Activated CD4-positive, CD25-positive, alpha-beta regulatory T cell treated with anti-CD3 and anti-CD28 coated beads, Interleukin-2, amount 50 U/mL, for 24 hours (primary cell): Measurements from ENCODE around the gene IGF1R.

ENCODE experiments used
- ATAC-seq, 2 donors: fragments of 150-1000 bp; cut with Tn5 transposase; one replicate each; pipeline ENCODE4 v1.10.0; 2021; ENCODE audit warnings: mild to moderate bottlenecking in 1 of 2, moderate library complexity in 1 of 2

IGF1R gene

DNA sequence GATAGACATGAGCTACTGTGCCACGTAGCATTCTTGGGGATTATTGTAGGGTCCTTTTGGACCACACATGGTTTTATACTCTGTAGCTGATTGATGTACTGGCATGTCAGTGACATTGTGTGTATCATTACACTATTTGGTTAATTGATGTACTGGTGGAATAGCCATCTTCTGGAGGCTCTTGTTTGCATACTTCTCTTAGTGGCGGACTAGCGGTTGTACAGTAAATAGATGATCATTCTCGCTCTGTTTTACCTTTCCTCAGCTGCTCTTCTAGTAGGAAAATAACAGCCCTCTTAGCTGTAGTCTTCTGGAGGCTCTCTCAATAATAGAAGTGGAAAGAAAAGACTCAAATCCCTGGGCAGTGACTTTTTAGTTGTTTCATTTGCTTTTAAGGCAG lies 24.8 kb downstream of the IGF1R start:
- no peak for ATAC-seq

DNA sequence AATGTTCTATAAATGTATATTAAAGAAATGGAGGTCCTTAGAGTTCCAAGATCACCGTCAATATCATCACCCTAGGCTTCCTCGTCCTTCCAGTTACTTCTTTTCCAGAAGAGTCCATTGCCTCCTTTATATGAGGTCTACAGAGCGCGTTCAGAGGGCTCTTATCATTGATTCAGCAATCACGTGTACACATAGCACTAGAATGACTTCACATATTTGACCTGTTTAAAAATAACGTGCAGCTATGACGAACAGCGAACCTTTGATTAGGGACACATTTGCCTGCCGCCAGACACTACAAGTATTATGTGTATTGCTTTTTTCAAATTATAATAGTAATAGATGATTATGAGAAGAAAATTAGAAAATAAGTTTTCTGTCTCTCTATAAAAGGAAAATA lies 26.0 kb downstream of the IGF1R start:
- ATAC-seq = no peak

DNA sequence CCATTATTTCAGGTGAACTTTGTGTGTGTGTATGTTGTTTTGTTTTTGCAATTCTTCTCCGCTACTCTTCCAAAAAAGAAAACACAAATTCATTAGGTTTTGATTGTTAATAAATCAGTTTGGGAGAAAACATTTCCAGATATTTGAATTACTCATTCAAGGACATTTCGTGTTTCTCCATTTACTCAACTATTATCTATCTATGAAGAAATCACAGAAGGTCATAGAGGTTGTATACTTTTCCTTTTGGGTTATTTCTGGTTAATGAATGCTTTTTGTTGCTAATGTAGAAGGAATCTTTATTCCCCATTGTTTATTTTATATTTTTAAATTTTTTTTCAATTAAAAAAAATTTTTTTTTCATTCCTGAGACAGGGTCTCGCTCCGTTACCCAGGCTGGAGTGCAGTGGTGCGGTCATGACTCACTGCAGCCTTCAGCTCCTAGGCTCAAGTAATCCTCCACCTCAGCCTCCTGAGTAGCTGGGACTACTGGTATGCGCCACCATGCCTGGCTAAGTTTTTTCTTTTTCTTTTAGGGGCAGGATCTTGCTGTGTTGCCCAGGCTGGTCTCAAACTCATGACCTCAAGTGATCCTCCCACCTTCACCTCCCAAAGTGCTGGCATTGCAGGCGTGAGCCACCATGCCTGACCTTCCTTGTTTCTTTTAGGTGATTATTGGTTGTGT lies 28.4 kb downstream of the IGF1R start:
- ATAC-seq = no peak

DNA sequence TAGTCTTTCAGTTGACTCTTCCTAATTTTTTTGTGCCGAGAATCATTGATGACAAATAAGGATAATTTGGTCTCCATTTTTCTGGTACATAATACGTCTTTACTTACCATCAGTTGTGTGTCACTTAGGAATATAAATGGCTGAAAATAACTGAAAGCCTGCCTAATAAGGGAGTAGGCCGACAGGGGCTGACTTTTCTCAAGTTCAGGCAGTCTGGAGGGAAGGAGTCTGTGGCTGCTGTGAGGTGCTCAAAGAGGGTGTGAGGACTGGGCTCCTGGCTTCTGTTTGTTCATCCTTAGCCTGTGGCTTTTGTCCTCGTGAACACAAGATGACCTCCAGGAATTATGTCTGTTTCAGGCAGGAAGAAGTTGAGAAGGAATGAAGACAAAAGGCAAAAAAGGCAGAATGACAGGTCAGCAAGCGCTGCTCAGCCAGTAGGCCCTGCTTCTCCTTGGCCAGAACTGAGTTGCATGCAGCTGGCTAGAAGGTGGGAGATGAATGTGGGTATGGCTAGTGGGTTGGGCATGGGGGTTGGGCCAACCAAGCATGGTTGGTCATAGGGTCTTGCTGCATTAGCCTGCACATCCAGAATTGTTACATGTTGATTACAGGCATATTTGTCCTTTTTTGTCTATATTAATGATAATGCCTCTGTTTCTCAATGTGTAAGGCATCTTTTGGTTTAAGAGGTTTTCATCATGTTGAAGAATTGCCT lies 29.2 kb downstream of the IGF1R start:
- no peak for ATAC-seq

DNA sequence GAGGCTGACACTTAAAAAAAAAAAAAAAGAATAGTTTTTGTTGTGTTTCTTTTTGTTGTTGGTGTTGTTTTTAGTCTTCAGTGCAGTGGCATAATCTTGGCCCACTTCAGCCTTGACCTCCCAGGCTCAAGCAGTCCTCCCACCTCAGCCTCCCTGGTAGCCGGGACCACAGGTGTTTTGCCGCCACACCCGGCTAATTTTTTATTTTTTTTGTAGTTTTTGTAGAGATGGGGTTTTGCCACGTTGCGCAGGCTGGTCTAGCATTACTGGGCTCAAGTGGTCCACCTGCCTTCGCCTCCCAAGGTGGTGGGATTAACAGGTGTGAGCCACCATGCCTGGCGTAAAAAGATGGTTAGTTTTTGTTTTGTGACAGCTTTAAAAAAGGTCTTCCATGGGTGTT lies 30.1 kb downstream of the IGF1R start:
- ATAC-seq = no peak

DNA sequence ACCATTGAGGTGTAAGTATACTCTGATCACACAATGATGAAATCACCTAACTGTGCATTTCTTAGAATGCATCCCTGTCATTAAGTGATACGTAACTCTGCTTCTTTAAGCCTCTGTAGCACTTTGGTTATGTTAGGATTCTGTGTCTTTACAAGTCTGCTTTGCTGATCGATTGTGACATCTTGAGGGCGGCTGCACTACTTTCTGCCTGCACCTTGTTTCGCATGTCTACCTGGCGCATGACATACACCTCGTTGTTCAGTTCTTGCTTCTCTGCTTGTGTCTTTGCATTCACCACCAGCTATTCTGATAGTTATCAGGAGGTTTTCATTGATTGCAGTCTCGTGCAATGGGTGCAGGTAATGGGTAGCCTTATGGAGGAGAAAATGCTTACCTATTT lies 32.7 kb downstream of the IGF1R start:
- ATAC-seq = no peak

DNA sequence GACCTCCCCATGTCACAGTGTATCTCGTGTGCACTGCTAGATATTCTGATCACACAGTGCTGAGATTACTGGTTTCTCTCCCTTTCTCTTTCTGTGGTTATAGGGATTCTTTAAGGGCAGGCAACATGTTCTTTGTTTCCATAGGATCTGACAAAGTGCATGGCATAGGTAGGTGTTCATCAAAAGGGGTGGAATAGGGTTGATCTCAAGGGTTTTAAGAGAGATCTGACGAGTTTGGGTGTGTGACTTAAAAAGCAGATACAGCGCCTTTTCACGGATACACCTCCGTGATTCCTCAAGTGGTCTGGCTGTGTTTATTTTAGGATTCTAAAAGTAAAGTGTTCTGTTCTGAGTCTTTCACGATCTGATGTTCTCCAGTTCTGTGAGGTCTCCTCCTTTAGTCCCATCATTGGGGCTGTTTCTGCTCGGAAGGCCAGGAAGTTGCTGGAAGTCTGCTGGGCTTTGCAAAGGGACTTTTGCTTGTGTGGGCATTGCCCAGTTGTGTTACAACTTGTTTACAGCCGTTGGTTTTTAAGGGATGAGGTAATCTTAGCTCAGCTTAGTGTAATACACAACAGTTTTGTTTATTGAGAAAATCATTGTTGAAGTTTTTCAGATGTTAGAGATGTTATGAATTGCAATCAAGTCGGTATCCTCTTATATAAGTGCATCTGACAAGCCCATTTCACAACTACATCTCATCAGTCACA lies 34.8 kb downstream of the IGF1R start:
- ATAC-seq = no peak

DNA sequence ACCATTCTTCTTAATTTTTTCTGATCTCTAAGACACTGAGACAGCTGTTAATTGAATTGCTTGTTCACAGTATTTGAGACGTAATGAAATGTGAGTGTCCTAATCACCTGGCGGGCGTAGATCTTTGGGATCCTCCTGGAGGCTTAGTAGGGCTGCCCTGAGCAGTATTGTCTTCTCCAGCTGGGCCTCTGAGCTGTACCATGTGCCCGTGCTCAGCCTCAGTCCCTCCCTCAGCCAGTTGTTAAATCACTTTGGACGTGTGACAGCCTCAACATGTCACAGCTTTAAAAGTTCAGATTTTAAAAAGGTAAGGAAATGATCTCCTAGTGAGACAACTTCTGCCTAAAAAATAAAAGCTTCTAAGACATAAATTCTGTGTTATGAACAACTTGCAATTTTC lies 35.5 kb downstream of the IGF1R start:
- ATAC-seq = no peak

DNA sequence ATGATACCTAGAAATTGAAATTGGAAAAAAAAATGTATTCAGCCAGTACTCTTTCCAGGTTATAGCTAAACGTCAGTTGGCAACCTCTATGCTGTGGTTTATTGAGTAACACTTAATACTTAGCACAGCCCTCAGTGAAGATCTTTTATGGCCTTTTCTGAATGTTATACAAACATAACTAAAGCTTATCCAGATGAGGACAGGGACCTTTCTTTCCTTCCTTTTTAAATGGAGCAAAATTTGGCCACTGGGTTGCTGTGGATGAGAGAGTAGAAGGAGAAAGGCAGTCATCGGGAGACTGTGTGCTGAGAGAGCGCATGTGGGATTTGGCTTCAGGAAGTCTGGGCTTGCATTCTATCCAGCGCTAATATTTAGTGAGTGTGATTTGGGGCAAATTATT lies 36.1 kb downstream of the IGF1R start:
- ATAC-seq = no peak

DNA sequence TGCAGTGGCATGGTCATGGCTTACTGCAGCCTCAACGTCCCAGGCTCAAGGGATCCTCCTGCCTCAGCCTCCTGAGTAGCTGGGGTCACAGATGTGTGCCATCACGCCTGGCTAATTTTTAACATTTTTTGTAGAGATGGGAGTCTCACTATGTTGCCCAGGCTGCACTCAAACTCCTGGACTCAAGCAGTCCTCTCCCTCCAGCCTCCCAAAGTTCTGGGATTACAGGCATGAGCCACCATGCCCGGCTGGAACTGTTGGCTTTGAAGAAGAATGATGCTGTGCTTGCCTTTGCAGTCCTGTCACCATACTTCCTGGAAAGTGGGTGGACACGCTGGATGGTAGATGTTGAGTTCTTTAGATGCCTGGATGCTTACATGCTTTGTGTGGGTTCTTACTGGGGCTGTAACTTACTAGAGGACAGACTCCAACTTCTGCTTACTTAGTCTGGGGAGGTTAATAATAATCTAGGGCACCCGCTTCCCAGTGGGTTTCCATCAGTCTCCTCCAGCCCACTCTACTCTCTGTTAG lies 36.7 kb downstream of the IGF1R start:
- ATAC-seq = no peak

DNA sequence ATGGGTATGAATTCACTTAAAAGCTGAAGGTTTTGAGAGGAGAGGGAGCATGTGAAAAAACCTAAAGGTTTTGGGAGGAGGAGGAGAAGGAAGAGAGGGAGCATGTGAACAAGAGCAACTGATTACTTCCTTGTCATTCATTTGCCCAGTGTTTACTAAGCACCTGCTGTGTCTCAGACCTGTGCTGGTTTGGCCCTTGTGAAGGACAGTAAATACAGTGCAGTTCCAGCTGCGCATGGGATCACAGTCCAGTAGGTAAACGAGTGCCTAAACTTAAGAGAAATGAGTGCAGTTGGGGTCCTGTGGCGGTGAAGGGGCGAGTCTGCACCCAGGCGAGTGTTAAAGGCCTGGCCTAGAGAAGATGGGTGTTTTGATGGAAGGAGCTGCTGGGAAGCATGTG lies 38.6 kb downstream of the IGF1R start:
- no peak for ATAC-seq

DNA sequence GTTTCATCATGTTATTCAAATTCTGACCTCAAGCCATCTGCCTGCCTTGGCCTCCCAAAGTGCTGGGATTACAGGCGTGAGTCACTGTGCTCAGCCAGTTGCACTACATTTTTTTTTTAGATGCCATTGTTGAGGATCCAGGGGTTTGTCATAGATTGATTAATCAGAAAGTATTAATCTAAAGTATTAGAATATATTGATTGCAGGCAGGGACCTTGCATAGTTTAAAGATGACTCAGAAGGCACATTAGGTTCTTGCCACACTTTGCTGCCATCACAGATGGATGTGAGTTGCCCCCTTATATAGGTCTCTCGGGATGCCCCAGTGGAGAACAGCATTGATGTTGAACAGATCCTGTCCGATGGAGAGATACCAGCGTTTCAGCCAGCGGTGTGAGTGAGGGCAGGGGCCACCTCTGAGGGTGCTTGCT lies 41.1 kb downstream of the IGF1R start:
- ATAC-seq = no peak

DNA sequence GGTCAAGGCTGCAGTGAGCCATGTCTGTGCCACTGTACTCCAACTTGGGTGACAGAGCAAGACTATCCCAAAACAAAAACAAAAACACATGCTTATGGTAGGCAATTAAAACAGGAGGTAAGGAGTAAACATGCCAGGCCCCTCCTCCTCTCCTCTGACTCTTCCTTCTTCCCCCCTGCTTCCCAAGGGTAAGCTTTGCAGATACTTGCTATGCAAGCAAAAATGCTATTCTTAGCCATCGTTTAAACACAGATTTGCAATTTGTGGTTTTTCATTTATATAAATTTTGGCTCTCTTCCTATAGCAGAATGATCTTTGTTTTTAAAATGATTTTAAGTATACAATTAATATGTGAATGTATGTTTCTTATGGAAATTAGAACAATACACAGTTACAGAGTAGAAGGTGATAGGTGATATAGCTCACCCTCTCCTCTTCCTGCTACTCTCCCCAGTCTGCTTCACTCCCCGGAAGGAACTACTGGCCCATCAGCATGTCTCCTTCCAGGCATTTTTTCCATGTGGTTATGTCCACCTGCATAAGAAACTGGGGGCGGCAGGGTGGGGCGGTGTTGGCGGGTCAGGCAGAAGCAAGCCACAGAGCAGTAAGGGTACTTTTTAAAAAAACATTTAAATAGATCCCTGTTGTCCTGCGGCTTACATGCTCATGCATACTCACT lies 42.1 kb downstream of the IGF1R start:
- ATAC-seq = no peak

DNA sequence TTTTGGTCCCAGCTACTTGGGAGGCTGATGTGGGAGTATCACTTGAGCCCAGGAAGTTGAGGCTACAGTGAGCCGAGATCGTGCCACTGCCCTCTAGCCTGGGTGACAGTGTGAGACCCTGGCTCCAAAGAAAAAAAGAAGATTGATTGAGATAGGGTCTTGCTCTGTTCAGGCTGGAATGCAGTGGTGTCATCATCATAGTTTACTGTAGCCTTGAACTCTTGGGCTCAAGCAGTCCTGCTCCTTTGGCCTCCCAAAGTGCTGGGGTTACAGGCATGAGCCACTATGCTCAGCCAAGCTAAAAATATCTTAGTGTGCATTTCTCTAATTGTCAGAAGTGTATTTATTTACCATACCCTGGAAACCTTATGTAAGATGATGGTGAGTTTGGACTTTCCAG lies 43.9 kb downstream of the IGF1R start:
- no peak for ATAC-seq

DNA sequence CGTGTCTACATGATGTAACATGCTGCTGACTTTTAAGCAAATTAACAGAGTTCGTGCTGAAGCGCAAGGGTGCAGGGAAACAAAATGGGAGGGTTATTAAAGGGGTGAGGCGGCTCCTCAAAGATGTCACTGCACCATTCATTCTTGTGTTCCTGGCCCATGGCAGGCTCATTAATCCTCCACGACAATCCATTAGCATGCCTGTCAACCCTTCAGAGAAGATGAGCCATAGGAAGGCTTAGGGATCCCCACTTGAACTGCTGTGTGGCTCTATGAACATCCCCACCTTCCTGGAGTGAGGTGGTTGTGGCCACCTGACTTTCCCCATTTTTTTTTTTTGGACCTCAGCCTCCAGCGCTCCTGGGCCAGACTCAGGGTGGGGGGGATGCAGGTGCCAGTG lies 45.8 kb downstream of the IGF1R start:
- ATAC-seq = no peak

DNA sequence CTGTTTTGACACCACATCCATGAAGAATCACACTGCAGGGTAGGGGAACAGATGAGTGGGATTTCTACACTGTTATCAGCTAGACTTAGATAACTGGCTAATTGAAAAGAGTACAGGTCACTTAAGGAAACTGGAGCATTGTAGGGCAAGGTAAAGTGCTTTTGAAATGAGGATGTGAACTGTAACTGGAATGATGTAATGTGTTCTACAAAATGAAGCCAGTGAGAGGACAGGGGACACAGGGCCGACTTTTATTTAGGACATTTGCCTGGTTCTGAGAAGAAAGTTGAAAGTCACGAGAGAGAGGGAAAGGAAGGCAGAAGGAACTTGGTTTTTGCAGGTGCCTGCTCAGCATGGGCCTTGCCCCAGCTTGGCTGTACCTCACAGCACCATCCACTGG lies 50.5 kb downstream of the IGF1R start:
- ATAC-seq = no peak

DNA sequence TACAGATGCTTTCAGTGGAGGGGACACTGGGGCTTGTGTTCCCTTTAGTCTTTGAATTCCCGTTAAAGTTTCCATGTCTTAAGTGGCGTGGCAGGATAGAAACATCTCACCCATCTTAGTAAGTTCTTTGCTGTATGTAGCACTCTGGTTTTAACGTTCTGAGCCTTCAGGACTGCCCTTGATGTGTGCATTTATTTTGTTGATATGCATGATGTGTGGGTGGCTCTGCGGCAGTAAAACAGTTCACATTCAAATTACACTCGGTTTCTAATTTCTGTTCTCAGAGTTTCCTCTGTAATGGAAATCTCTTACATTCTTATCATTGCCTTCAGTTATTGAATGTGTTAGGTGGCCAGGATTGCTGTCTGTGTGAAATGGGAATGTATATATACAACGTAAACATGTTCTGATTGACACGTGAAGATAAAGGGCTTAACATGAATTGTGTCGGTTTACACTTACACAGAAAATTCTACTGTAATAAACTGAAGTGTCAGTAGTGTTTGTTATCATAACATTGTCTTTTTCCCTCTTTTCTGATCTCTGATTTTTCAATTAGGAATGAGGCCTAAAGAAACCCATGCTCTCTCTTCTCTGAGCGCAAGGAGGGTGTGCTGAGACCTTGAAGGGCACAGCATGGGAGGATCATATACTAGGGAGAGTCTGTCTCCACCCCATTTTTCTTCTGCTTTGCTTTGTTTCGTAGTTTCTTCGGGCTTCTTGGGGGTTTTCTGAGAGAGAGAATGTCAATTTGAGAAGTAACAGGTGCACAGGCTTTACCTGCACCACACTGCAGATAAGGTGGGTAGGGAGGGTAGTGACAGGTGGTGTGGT lies 51.5 kb downstream of the IGF1R start:
- peak in 1 of 2 donors; percentile 53 for ATAC-seq

DNA sequence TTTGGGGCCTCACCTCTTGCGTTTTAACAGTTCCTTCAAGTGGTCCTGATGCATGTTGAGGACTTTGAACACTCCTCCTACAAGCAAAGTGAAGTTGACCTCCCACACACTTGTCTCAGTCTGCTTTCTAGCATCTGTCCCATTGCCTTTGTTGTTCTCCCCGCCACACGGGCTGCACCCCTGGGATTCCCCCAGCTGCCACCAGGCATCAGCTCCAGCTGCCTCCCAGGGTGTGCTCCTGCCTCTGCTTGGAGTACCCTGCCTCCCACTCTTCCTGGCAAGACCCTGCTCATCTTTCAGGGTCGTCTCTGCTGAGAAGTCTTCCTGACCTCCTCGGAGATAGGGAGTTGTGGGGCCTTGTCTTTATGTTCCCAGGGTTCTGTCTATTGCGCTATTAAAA lies 52.2 kb downstream of the IGF1R start:
- ATAC-seq = no peak

DNA sequence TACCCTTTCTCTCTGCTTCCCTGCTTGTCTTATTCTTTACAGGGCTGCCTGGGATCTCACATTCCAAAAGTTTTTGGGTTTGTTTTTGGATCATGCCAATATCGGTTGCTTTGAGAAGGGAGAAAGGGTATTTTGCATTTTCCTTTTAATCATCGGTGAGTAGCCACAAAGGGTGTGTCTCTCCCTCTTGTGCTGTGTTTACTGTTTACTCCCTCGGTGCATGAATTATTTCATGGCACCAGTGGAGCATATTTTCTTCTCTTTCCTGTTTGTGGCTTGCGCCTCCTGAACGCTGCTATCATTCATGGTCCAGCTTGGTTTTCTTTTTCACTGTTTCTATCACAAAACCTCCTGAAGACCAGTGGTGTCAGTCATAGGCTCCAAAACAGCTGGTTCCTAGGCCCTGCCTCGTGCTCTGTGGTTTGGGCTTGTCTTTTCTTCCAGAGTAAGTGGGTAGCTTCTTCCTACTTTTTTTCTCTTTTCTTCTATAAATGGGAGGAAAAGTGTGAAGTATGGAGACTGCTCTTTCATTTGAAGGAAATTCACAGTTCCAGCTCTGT lies 54.9 kb downstream of the IGF1R start:
- no peak for ATAC-seq

DNA sequence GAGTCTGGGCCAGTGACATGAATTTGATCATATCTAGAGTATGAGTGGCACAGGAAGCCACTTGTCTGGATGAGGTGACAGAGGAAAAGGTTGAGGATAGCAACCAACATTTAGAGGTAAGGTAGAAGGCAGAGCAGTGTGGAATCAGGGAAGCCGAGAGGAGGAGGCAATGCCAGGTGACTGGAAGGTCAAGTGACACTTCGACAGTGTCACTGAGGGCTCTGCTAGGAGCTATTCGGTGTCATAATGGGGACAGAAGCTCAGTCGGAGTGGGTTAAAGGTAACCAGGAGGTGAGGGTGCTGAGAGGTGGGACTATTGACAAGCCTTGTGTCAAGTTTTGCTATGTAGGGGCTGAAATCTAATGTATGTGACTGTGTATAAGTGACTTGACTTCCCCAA lies 56.7 kb downstream of the IGF1R start:
- no peak for ATAC-seq

DNA sequence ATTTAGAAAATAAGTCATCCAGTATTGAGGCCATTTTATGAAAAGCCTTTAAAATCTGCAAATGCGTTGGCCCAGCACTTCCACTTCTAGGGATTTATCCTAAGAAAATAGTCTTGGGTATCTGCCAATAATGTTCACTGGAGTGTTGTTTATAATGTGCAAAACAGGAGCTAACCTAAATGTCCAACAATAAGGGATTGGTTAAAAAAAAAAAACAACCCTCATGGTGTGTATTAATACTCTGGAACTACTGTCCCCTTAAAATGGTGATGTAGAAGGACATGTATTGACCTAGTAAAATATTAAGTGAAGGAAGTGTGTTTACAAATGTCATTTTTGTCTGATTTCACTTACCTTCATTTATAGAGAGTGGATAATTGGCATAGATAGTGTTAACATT lies 58.0 kb downstream of the IGF1R start:
- ATAC-seq = no peak

DNA sequence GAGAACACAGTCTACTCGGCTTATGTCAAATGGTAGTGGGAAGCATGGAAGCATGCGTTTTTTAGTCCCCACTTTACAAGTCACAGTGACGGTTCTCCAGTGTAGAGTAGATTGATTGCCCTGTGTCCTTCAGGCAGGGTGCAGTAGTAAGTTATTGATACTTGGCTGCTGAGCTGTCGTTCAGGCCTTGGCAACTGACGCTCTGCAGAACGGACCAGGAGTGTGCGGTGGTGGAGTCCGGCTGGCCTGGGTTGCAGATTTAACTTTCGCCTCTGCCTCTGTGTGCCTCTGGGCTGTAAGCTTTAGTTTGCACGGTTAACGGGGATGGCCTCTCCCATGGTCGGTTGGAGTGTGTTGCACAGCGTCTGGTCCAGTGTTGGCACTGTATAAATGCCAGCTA lies 58.6 kb downstream of the IGF1R start:
- no peak for ATAC-seq
